CD4-positive, CD25-positive, alpha-beta regulatory T cell (primary cell): ENCODE measurements around the gene TRAPPC11. TPM values are rescaled to one million over a fixed set of nuclear protein-coding genes. Genes with fewer than 3 reads are reported as not detected.
A peak's percentile ranks its signal among the peaks of the same experiment; 100 is the strongest.
"Not testable (repeated sequence)": the region's sequence is repeated elsewhere in the genome, so short reads cannot be mapped to it uniquely, and the experiment has no call there.

ENCODE experiments used
- ATAC-seq, 2 donors: fragments of 150-1000 bp; cut with Tn5 transposase; one replicate each; pipeline ENCODE4 v1.10.0; 2021; ENCODE audit warnings: low read depth in 2 of 2, moderate number of reproducible peaks in 2 of 2, moderate library complexity in 1 of 2
- DNase-seq, 3 donors: peaks; one replicate each; pipeline versions ENCODE4 v3.0.0 to v3.0.0-alpha.2; 2012 to 2022; ENCODE audit warnings: mixed read lengths in 1 of 3
- H3K27ac ChIP-seq: one replicate; pipeline ENCODE4 v1.7.0; 2013; ENCODE audit warnings: mild to moderate bottlenecking, low read length; ENCODE audit not compliant: insufficient read depth, poor library complexity, severe bottlenecking
- H3K27me3 ChIP-seq: one replicate; pipeline ENCODE4 v1.7.0; 2013; ENCODE audit warnings: low read length; ENCODE audit not compliant: control insufficient read depth, insufficient read depth
- H3K36me3 ChIP-seq: one replicate; pipeline ENCODE4 v1.7.0; 2013; ENCODE audit warnings: mild to moderate bottlenecking, low read length, moderate library complexity; ENCODE audit not compliant: control insufficient read depth, insufficient read depth
- H3K4me1 ChIP-seq: 2 replicates; pipeline ENCODE4 v1.7.0; 2013; ENCODE audit warnings: mild to moderate bottlenecking, low read length; ENCODE audit not compliant: insufficient read depth, control insufficient read depth, poor library complexity, severe bottlenecking
- H3K4me3 ChIP-seq: one replicate; pipeline ENCODE4 v1.7.0; 2013; ENCODE audit warnings: low read depth, mild to moderate bottlenecking, low read length, moderate library complexity
- H3K9me3 ChIP-seq, 2 experiments: 1 replicate in 1 of 2; 2 replicates in 1 of 2; pipeline ENCODE4 v1.7.0; 2013; ENCODE audit warnings: low read length in 2 of 2, mild to moderate bottlenecking in 1 of 2, moderate library complexity in 1 of 2; ENCODE audit not compliant: control insufficient read depth in 2 of 2
- H3K27ac Mint-ChIP-seq, 3 donors: one replicate each; pipeline ENCODE4 v1.8.0; 2020 to 2022; ENCODE audit warnings: mild to moderate bottlenecking in 3 of 3, mixed read lengths in 3 of 3, moderate library complexity in 2 of 3
- H3K27me3 Mint-ChIP-seq: one replicate; pipeline ENCODE4 v1.8.0; 2022; ENCODE audit warnings: mild to moderate bottlenecking, mixed read lengths
- H3K36me3 Mint-ChIP-seq: one replicate; pipeline ENCODE4 v1.8.0; 2020; ENCODE audit warnings: mixed read lengths
- H3K4me1 Mint-ChIP-seq, 4 donors: one replicate each; pipeline ENCODE4 v1.8.0; 2020 to 2022; ENCODE audit warnings: mixed read lengths in 4 of 4, mild to moderate bottlenecking in 1 of 4
- H3K4me3 Mint-ChIP-seq, 4 donors: one replicate each; pipeline ENCODE4 v1.8.0; 2020 to 2022; ENCODE audit warnings: mild to moderate bottlenecking in 4 of 4, mixed read lengths in 4 of 4, moderate library complexity in 3 of 4
- H3K9me3 Mint-ChIP-seq, 7 donors: one replicate each; pipeline ENCODE4 v1.8.0; 2020 to 2022; ENCODE audit warnings: mixed read lengths in 7 of 7, mild to moderate bottlenecking in 3 of 7, moderate library complexity in 2 of 7
- polyA plus RNA-seq, 4 donors: library from polyadenylated mRNA; unstranded; fragments of 300-500 nt; fragmentation: Illumina TruSeq; gene quantifications; one replicate each; pipeline ENCODE4 v1.2.3, GENCODE V29; 2021
- total RNA-seq: library from RNA; stranded (reverse); gene quantifications from one replicate; pipeline ENCODE4 v1.2.3, GENCODE V29; 2022

The TRAPPC11 gene
- total and polyA plus RNA-seq, 5 donors from 2014 or later: 18.4 to 33.4 (median 22.0) TPM

- Mint-ChIP-seq H3K4me1 (no peaks in the 10 kb centered on the region), H3K36me3 (no peaks in the 10 kb centered on the region), H3K9me3 (peaks cover 0 to 1% (median 0%) of the 10 kb centered on the region in 7 donors), H3K27ac (no peak overlapping the region), H3K4me3 (no peak overlapping the region), H3K27me3 (peaks cover 27% of the 10 kb centered on the region)
- Histone ChIP-seq H3K4me1 (no peaks in the 10 kb centered on the region), H3K27ac (no peak overlapping the region), H3K27me3 (no peaks in the 10 kb centered on the region), H3K9me3 (no peaks in the 10 kb centered on the region), H3K36me3 (no peaks in the 10 kb centered on the region), H3K4me3 (no peak overlapping the region)
- no peak for ATAC-seq
- DNase-seq: no peak
Observed at GRCh38 chr4:183620421-183620820, 38.7 kb upstream of the TRAPPC11 start.

- no peak overlapping the region for H3K27ac Mint-ChIP-seq
- Histone ChIP-seq H3K36me3 (no peaks in the 10 kb centered on the region), H3K4me3 (no peak overlapping the region), H3K27ac (no peak overlapping the region), H3K9me3 (no peaks in the 10 kb centered on the region), H3K4me1 (no peaks in the 10 kb centered on the region), H3K27me3 (no peaks in the 10 kb centered on the region)
- ATAC-seq: no peak
- no peak for DNase-seq
- H3K9me3 Mint-ChIP-seq: no peaks in the 10 kb centered on the region
- peaks cover 21% of the 10 kb centered on the region for H3K27me3 Mint-ChIP-seq
- no peaks in the 10 kb centered on the region for H3K4me1 Mint-ChIP-seq
- no peak overlapping the region for H3K4me3 Mint-ChIP-seq
- H3K36me3 Mint-ChIP-seq: no peaks in the 10 kb centered on the region
Observed at GRCh38 chr4:183621875-183622274, 37.2 kb upstream of the TRAPPC11 start.

GRCh38 chr4:183624548-183624947, 34.5 kb upstream of the TRAPPC11 start:
- Histone ChIP-seq H3K4me3 (no peak overlapping the region), H3K4me1 (no peaks in the 10 kb centered on the region), H3K27me3 (no peaks in the 10 kb centered on the region), H3K9me3 (no peaks in the 10 kb centered on the region), H3K27ac (no peak overlapping the region), H3K36me3 (no peaks in the 10 kb centered on the region)
- no peak for ATAC-seq
- H3K27me3 Mint-ChIP-seq: peaks cover 9% of the 10 kb centered on the region
- no peaks in the 10 kb centered on the region for H3K4me1 Mint-ChIP-seq
- no peak overlapping the region for H3K4me3 Mint-ChIP-seq
- peak overlapping the region in 1 of 3 donors; percentile 2 for H3K27ac Mint-ChIP-seq
- H3K9me3 Mint-ChIP-seq: no peaks in the 10 kb centered on the region
- no peak for DNase-seq
- H3K36me3 Mint-ChIP-seq: no peaks in the 10 kb centered on the region

- Histone ChIP-seq H3K36me3 (no peaks in the 10 kb centered on the region), H3K27me3 (no peaks in the 10 kb centered on the region), H3K9me3 (no peaks in the 10 kb centered on the region), H3K27ac (no peak overlapping the region), H3K4me3 (no peak overlapping the region), H3K4me1 (no peaks in the 10 kb centered on the region)
- no peak for DNase-seq
- no peak for ATAC-seq
- Mint-ChIP-seq H3K27me3 (no peaks in the 10 kb centered on the region), H3K36me3 (no peaks in the 10 kb centered on the region), H3K9me3 (no peaks in the 10 kb centered on the region), H3K4me1 (no peaks in the 10 kb centered on the region), H3K4me3 (no peak overlapping the region), H3K27ac (no peak overlapping the region)
Observed at GRCh38 chr4:183626168-183626567, 32.9 kb upstream of the TRAPPC11 start.

GRCh38 chr4:183627286-183627685, 31.8 kb upstream of the TRAPPC11 start:
- not testable (repeated sequence) for H3K27me3 Mint-ChIP-seq, H3K9me3 Mint-ChIP-seq, H3K4me1 ChIP-seq, H3K27ac Mint-ChIP-seq, H3K9me3 ChIP-seq, H3K36me3 ChIP-seq, H3K4me3 ChIP-seq, H3K4me3 Mint-ChIP-seq, ATAC-seq, DNase-seq, H3K27ac ChIP-seq, H3K4me1 Mint-ChIP-seq, H3K27me3 ChIP-seq, H3K36me3 Mint-ChIP-seq

GRCh38 chr4:183627979-183628588, 31.0 kb upstream of the TRAPPC11 start:
- no peak overlapping the region for H3K4me3 ChIP-seq
- H3K36me3 Mint-ChIP-seq: no peaks in the 10 kb centered on the region
- peak overlapping the region in 1 of 3 donors; percentile 76 for H3K27ac Mint-ChIP-seq
- no peak overlapping the region for H3K27ac ChIP-seq
- DNase-seq (no peak), ATAC-seq (no peak)
- no peaks in the 10 kb centered on the region for H3K9me3 ChIP-seq
- H3K9me3 Mint-ChIP-seq: no peaks in the 10 kb centered on the region
- H3K4me1 ChIP-seq: no peaks in the 10 kb centered on the region
- H3K27me3 ChIP-seq: no peaks in the 10 kb centered on the region
- no peaks in the 10 kb centered on the region for H3K27me3 Mint-ChIP-seq
- H3K4me3 Mint-ChIP-seq: no peak overlapping the region
- no peaks in the 10 kb centered on the region for H3K4me1 Mint-ChIP-seq
- no peaks in the 10 kb centered on the region for H3K36me3 ChIP-seq

GRCh38 chr4:183631577-183632198, 27.4 kb upstream of the TRAPPC11 start:
- H3K4me3 ChIP-seq: no peak overlapping the region
- no peaks in the 10 kb centered on the region for H3K27me3 Mint-ChIP-seq
- peaks cover 0 to 4% (median 0%) of the 10 kb centered on the region in 4 donors for H3K4me1 Mint-ChIP-seq
- H3K27ac ChIP-seq: no peak overlapping the region
- H3K27ac Mint-ChIP-seq: no peak overlapping the region
- H3K9me3 ChIP-seq: no peaks in the 10 kb centered on the region
- no peaks in the 10 kb centered on the region for H3K36me3 ChIP-seq
- ATAC-seq (no peak), DNase-seq (no peak)
- H3K4me1 ChIP-seq: no peaks in the 10 kb centered on the region
- no peaks in the 10 kb centered on the region for H3K9me3 Mint-ChIP-seq
- H3K4me3 Mint-ChIP-seq: no peak overlapping the region
- no peaks in the 10 kb centered on the region for H3K27me3 ChIP-seq
- H3K36me3 Mint-ChIP-seq: no peaks in the 10 kb centered on the region

- Histone ChIP-seq H3K36me3 (no peaks in the 10 kb centered on the region), H3K9me3 (no peaks in the 10 kb centered on the region), H3K27me3 (no peaks in the 10 kb centered on the region), H3K4me3 (no peak overlapping the region), H3K27ac (no peak overlapping the region), H3K4me1 (no peaks in the 10 kb centered on the region)
- H3K36me3 Mint-ChIP-seq: no peaks in the 10 kb centered on the region
- no peaks in the 10 kb centered on the region for H3K27me3 Mint-ChIP-seq
- H3K9me3 Mint-ChIP-seq: no peaks in the 10 kb centered on the region
- peak overlapping the region in 1 of 3 donors; percentile 8 for H3K27ac Mint-ChIP-seq
- no peak for DNase-seq
- no peak for ATAC-seq
- no peak overlapping the region for H3K4me3 Mint-ChIP-seq
- peaks cover 0 to 5% (median 2%) of the 10 kb centered on the region in 4 donors for H3K4me1 Mint-ChIP-seq
Observed at GRCh38 chr4:183632689-183633088, 26.4 kb upstream of the TRAPPC11 start.
